ENCODE measurements around the gene ATR.

DNA sequence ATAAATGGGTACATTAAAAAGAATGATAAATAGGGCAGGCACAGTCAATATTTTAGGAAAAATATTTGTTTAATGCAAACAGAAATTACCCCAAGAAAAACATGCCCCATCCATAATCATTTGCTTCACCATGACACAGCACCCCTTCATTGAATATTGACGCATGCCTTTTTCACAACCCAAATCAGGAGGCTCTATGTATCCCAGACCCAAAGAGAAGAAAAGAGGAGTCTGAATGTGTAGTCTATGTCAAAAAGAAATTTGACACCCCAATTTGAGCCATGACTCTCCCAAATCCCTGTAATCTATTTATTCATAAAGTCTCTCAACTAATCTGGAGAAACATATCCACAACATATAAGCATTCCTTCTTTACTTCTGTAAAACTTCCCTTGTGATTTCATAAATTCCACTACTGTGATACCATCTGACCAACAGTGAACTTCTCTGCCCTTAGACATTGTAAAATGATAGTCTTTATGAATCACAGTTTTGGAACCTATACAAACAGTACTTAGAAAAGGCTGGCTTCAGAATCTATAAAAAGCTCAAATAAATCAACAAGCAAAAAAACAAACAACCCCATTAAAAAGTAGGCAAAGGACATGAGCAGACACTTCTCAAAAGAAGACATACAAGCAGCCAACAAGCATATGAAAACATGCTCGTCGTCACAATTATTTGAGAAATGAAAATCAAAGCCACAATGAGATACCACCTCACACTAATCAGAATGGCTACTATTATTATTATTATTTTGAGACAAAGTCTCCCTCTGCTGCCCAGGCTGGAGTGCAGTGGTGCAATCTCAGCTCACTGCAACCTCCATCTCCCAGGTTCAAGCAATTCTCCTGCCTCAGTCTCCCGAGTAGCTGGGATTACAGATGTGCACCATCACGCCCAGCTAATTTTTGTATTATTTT lies 77.3 kb downstream of the ATR start:
- TF ChIP-seq, protein P1, sequence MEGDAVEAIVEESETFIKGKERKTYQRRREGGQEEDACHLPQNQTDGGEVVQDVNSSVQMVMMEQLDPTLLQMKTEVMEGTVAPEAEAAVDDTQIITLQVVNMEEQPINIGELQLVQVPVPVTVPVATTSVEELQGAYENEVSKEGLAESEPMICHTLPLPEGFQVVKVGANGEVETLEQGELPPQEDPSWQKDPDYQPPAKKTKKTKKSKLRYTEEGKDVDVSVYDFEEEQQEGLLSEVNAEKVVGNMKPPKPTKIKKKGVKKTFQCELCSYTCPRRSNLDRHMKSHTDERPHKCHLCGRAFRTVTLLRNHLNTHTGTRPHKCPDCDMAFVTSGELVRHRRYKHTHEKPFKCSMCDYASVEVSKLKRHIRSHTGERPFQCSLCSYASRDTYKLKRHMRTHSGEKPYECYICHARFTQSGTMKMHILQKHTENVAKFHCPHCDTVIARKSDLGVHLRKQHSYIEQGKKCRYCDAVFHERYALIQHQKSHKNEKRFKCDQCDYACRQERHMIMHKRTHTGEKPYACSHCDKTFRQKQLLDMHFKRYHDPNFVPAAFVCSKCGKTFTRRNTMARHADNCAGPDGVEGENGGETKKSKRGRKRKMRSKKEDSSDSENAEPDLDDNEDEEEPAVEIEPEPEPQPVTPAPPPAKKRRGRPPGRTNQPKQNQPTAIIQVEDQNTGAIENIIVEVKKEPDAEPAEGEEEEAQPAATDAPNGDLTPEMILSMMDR (IDR thresholded peaks at IDR 0.05 in 2 of 3, conservative IDR thresholded peaks at IDR 0.05 in 1 of 3; ENCODE audit: borderline replicate concordance in 1 of 3, insufficient read depth in 1 of 3, low read depth in 2 of 3, low read length in 2 of 3) = no peak
- TF ChIP-seq POLR2A (IDR thresholded peaks at IDR 0.05; ENCODE audit: borderline replicate concordance, extremely low read depth, insufficient read depth, insufficient read length) = no peak
- TF ChIP-seq, protein P2, sequence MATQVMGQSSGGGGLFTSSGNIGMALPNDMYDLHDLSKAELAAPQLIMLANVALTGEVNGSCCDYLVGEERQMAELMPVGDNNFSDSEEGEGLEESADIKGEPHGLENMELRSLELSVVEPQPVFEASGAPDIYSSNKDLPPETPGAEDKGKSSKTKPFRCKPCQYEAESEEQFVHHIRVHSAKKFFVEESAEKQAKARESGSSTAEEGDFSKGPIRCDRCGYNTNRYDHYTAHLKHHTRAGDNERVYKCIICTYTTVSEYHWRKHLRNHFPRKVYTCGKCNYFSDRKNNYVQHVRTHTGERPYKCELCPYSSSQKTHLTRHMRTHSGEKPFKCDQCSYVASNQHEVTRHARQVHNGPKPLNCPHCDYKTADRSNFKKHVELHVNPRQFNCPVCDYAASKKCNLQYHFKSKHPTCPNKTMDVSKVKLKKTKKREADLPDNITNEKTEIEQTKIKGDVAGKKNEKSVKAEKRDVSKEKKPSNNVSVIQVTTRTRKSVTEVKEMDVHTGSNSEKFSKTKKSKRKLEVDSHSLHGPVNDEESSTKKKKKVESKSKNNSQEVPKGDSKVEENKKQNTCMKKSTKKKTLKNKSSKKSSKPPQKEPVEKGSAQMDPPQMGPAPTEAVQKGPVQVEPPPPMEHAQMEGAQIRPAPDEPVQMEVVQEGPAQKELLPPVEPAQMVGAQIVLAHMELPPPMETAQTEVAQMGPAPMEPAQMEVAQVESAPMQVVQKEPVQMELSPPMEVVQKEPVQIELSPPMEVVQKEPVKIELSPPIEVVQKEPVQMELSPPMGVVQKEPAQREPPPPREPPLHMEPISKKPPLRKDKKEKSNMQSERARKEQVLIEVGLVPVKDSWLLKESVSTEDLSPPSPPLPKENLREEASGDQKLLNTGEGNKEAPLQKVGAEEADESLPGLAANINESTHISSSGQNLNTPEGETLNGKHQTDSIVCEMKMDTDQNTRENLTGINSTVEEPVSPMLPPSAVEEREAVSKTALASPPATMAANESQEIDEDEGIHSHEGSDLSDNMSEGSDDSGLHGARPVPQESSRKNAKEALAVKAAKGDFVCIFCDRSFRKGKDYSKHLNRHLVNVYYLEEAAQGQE (IDR thresholded peaks at IDR 0.05; ENCODE audit: low read depth) = no peak
- TF ChIP-seq POLR2AphosphoS5 (IDR thresholded peaks at IDR 0.05; ENCODE audit: low read depth, low read length) = no peak
- peak; percentile 18; the same call in 1 of the 2 replicates for TF ChIP-seq JUND (IDR thresholded peaks at IDR 0.05)
- no peak for TF ChIP-seq TCF7L2 (IDR thresholded peaks at IDR 0.05; ENCODE audit: borderline replicate concordance, extremely low read depth, insufficient read depth, insufficient read length)
- TF ChIP-seq SIN3A (IDR thresholded peaks at IDR 0.05; ENCODE audit: low read depth) = no peak
- no peak for TF ChIP-seq EZH2 (IDR thresholded peaks at IDR 0.05)

Measured in HCT116 (cell line).